A549 (cell line): ENCODE results near the gene SNRPA.

Source experiments
- ATOH8 ChIP-seq: fragments of 250-450 bp; sonication (Bioruptor Pico); IDR thresholded peaks from 2 replicates; pipeline ENCODE4 v1.5.0; 2020; ENCODE audit warnings: low read depth, mild to moderate bottlenecking, moderate library complexity
- BHLHE40 ChIP-seq: IDR thresholded peaks from 2 replicates; pipeline ENCODE4 v1.6.1; 2012; ENCODE audit warnings: low read depth, low read length, inconsistent platforms
- CBX8 ChIP-seq: fragments of 200-600 bp; sonication (generic); IDR thresholded peaks from 2 replicates; pipeline ENCODE4 v1.6.1; 2016
- CEBPB ChIP-seq, 2 experiments: fragments of >200 bp in 1 of 2; sonication (Bioruptor Twin) in 1 of 2; formaldehyde crosslinking in 1 of 2; IDR thresholded peaks; 2 replicates each; pipeline ENCODE4 v1.6.1; 2012 to 2016
- CHD2 ChIP-seq: fragments of 150-350 bp; IDR thresholded peaks from 2 replicates; pipeline ENCODE4 v1.6.1; 2014; ENCODE audit warnings: low read length; ENCODE audit not compliant: partially characterized antibody
- CTCF ChIP-seq: fragments of >200 bp; sonication (Bioruptor Twin); formaldehyde crosslinking; IDR thresholded peaks from 3 replicates; pipeline ENCODE4 v1.5.1; 2016
- EHMT2 ChIP-seq: fragments of 200-600 bp; sonication (generic); IDR thresholded peaks from 2 replicates; pipeline ENCODE4 v1.6.1; 2016; ENCODE audit warnings: antibody characterized with exemption, low read depth, mild to moderate bottlenecking, moderate library complexity
- JUNB ChIP-seq: fragments of >200 bp; sonication (Bioruptor Twin); formaldehyde crosslinking; IDR thresholded peaks from 2 replicates; pipeline ENCODE4 v1.6.1; 2016
- KDM5A ChIP-seq: fragments of 200-600 bp; sonication (generic); IDR thresholded peaks from 2 replicates; pipeline ENCODE4 v1.6.1; 2016; ENCODE audit warnings: antibody characterized with exemption, mild to moderate bottlenecking
- MAFK ChIP-seq: fragments of 450-650 bp; IDR thresholded peaks from 2 replicates; pipeline ENCODE4 v1.6.1; 2014; ENCODE audit not compliant: partially characterized antibody
- POLR2A ChIP-seq: IDR thresholded peaks from 2 replicates; pipeline ENCODE4 v1.6.1; 2012; ENCODE audit warnings: mild to moderate bottlenecking, low read length
- RAD21 ChIP-seq, 2 experiments: fragments of >200 bp in 1 of 2; sonication (Bioruptor Twin) in 1 of 2; formaldehyde crosslinking in 1 of 2; IDR thresholded peaks in 1 of 2; conservative IDR thresholded peaks in 1 of 2; 2 replicates in 1 of 2; 3 replicates in 1 of 2; pipeline ENCODE4 v1.6.1; 2012 to 2018; ENCODE audit warnings: inconsistent platforms in 1 of 2

- no peak for TF ChIP-seq POLR2A
- TF ChIP-seq CTCF = no peak
- TF ChIP-seq MAFK = no peak
- TF ChIP-seq RAD21 (conservative IDR thresholded peaks at IDR 0.05 in 1 of 2, IDR thresholded peaks at IDR 0.05 in 1 of 2) = no peak
- no peak for TF ChIP-seq CHD2
- TF ChIP-seq BHLHE40 = no peak
- no peak for TF ChIP-seq EHMT2
- TF ChIP-seq ATOH8 (CRISPR knock-in tag) = no peak
- no peak for TF ChIP-seq KDM5A
- TF ChIP-seq JUNB = no peak
- no peak for TF ChIP-seq CEBPB (IDR thresholded peaks at IDR 0.05)
- TF ChIP-seq CBX8 = no peak
Measured at GRCh38 chr19:40813182-40813581, 62.2 kb downstream of the SNRPA start.
